NB4 (cell line): ENCODE results near the gene CXCR2.

Experiments used
- CTCF ChIP-seq: IDR thresholded peaks from one replicate; pipeline ENCODE4 v1.5.1; 2012; ENCODE audit warnings: low read depth, low read length
- MAX ChIP-seq: IDR thresholded peaks from 2 replicates; pipeline ENCODE4 v1.6.1; 2011; ENCODE audit warnings: low read depth, low read length
- MYC ChIP-seq: IDR thresholded peaks from 2 replicates; pipeline ENCODE4 v1.6.1; 2011; ENCODE audit warnings: low read depth, low read length
- POLR2A ChIP-seq: IDR thresholded peaks from 2 replicates; pipeline ENCODE4 v1.6.1; 2011; ENCODE audit warnings: mild to moderate bottlenecking; ENCODE audit not compliant: insufficient read length; ENCODE audit errors: extremely low read depth

GRCh38 chr2:218079943-218080913 is 45.6 kb upstream of the CXCR2 start:
- TF ChIP-seq POLR2A (no peak), CTCF (no peak), MAX (no peak), MYC (no peak)
